Measurements from ENCODE around the gene CYB5A.

DNA sequence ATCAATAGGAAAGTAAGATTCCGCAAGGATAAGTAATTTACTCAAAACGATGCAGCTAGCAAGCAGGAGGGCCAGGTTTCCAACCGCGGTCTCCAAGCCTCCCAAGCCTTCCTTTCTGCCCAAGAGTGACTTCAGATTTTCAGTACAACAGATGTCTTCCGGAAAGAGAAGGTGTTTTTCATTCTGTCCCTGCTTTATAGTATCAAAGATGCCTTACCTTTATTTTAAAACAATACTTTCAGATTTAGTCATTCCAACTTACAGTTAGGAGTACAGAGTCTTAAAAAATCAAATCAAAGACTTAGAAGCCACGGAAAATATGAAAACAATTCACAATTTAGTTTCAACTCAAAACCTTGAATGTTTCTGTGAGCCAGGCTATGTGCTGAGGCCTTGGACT, 43.6 kb downstream of the CYB5A start:
- TF ChIP-seq, protein P1, sequence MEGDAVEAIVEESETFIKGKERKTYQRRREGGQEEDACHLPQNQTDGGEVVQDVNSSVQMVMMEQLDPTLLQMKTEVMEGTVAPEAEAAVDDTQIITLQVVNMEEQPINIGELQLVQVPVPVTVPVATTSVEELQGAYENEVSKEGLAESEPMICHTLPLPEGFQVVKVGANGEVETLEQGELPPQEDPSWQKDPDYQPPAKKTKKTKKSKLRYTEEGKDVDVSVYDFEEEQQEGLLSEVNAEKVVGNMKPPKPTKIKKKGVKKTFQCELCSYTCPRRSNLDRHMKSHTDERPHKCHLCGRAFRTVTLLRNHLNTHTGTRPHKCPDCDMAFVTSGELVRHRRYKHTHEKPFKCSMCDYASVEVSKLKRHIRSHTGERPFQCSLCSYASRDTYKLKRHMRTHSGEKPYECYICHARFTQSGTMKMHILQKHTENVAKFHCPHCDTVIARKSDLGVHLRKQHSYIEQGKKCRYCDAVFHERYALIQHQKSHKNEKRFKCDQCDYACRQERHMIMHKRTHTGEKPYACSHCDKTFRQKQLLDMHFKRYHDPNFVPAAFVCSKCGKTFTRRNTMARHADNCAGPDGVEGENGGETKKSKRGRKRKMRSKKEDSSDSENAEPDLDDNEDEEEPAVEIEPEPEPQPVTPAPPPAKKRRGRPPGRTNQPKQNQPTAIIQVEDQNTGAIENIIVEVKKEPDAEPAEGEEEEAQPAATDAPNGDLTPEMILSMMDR (IDR thresholded peaks at IDR 0.05): no peak
- no peak for TF ChIP-seq ZFX (IDR thresholded peaks at IDR 0.05; ENCODE audit: borderline replicate concordance)

All from 22Rv1 (cell line).